Measurements from ENCODE around the gene VPS41.

- no peak for TF ChIP-seq POLR2A (IDR thresholded peaks at IDR 0.05; ENCODE audit: low read depth, low read length)
- TF ChIP-seq POLR2AphosphoS5 (IDR thresholded peaks at IDR 0.05; ENCODE audit: low read depth, low read length), result no peak
Observed at GRCh38 chr7:38953227-38953626, 44.2 kb upstream of the VPS41 start.

Data from GM12892 (cell line).